Activated CD4-positive, alpha-beta T cell treated with anti-CD3 and anti-CD28 coated beads, Interleukin-2, amount 50 U/mL, for 1 hour (primary cell): ENCODE measurements around the gene CCDC170.
"Not testable (repeated sequence)": the region's sequence is repeated elsewhere in the genome, so short reads cannot be mapped to it uniquely, and the experiment has no call there.

ENCODE experiments used
- DNase-seq: peaks from one replicate; pipeline ENCODE4 v3.0.0-alpha.2; 2020

Gene CCDC170, protein sequence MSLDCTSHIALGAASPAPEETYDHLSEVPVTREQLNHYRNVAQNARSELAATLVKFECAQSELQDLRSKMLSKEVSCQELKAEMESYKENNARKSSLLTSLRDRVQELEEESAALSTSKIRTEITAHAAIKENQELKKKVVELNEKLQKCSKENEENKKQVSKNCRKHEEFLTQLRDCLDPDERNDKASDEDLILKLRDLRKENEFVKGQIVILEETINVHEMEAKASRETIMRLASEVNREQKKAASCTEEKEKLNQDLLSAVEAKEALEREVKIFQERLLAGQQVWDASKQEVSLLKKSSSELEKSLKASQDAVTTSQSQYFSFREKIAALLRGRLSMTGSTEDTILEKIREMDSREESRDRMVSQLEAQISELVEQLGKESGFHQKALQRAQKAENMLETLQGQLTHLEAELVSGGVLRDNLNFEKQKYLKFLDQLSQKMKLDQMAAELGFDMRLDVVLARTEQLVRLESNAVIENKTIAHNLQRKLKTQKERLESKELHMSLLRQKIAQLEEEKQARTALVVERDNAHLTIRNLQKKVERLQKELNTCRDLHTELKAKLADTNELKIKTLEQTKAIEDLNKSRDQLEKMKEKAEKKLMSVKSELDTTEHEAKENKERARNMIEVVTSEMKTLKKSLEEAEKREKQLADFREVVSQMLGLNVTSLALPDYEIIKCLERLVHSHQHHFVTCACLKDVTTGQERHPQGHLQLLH

DNA sequence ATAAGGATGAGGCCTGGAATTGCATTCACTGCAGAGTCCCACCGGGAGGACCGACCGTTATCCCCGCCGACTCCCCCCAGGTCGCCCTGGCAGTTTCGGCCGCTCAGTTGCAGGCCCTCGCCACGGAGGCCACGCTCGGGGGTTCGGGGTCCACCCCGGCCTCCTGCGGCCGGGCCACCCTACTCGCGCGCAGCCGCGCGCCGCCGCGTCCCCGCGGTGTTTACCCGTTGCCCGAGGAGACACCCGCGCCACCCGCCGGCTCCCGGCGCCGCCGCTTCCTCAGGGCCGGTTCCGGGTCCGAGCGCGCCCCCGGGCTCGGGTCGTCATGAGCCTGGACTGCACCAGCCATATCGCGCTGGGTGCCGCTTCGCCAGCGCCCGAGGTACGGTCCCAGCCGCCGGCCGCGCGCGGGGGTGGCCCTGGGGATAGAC, at the start of gene CCDC170:
TSS of gene CCDC170 (plus strand) at position 214 of the 431 bp plus-strand sequence. CDS start at position 326, 112 bp downstream.
- no peak for DNase-seq

DNA sequence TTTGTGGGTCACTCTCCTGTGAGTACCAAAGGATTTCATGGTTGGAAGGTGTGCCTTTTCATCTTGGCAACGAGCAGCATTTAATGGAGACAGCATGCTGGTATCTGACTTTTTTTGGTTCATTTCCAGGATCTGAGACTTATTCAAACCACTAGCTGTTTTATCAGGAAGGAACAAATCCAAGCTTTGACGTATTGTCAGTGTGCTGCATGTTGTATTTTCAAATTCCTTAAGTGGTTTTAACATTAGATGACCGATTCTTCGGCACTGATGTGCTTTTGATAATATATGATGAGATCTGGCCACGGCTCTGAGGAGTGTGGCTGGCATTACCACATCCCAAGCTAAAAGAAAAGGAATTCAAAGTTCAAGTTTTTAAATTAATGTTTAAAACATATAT, 48.3 kb upstream of the CCDC170 start:
- no peak for DNase-seq

DNA sequence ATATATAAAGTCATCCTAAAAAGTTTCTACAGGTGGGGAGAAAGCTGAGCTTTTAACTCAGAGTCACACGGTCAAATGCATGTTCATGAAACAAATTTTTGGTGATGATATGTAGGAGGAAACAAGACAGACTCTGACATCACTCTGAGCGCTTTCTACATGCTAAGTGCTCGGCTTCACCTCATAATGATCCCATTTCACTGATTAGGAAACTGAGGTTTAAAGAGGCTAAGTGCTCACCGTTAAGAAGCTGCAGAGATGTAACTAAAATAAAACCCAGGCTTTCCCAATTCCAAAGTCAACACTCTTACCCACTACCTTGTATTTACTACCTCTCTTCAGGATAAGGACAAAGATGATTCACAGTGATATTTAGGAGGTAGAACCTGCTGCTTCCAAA, 46.6 kb upstream of the CCDC170 start:
- no peak for DNase-seq

DNA sequence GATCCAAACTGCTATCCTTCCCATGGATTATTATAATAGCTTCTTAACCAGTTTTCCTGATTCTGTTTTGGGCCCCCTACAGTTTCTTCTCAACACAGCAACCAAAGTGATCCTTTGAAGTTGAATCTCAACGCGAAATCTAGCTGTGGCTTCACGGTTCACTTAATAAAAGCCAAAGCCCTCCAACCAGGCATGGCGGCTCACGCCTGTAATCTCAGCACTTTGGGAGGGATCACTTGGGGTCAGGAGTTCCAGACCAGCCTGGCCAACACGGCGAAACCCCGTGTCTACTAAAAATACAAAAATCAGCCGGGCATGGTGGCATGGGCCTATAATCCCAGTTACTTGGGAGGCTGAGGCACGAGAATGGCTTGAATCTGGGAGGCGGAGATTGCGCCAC, 45.2 kb upstream of the CCDC170 start:
- DNase-seq: no peak

DNA sequence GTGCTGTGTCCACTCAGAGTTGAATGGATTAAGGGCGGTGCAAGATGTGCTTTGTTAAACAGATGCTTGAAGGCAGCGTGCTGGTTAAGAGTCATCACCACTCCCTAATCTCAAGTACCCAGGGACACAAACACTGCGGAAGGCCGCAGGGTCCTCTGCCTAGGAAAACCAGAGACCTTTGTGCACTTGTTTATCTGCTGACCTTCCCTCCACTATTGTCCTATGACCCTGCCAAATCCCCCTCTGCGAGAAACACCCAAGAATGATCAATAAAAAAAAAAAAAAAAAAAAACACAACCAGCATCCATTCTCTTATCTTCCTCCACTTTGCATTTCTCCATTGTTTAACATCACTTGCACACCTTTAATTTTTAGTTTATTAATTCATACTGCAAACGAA, 42.9 kb upstream of the CCDC170 start:
- not testable (repeated sequence) for DNase-seq

DNA sequence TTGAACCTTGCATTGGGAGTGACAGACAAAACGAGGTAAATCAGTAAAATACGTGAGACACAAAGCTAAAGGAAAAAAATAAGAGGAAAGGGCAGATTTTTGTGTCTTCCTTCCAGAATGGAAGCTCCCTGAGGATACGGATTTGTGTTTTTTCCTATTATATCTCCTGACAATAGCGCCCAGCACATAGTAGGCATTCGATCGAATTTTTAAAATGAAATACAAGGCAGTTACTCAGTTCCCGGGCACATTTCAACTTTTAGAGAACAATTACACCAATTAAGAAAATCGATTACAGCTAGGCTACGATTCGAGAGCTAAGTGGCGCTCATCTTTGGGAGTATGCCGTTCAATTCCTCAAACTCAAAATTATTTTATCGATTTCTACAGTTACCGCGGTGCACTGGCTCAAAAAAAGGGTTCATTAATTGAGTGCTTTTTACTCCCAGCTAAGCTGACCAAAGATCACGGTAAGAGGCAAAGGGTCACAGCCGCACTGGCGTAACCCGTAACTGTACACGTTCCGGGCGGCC, 42.3 kb upstream of the CCDC170 start:
- no peak for DNase-seq

DNA sequence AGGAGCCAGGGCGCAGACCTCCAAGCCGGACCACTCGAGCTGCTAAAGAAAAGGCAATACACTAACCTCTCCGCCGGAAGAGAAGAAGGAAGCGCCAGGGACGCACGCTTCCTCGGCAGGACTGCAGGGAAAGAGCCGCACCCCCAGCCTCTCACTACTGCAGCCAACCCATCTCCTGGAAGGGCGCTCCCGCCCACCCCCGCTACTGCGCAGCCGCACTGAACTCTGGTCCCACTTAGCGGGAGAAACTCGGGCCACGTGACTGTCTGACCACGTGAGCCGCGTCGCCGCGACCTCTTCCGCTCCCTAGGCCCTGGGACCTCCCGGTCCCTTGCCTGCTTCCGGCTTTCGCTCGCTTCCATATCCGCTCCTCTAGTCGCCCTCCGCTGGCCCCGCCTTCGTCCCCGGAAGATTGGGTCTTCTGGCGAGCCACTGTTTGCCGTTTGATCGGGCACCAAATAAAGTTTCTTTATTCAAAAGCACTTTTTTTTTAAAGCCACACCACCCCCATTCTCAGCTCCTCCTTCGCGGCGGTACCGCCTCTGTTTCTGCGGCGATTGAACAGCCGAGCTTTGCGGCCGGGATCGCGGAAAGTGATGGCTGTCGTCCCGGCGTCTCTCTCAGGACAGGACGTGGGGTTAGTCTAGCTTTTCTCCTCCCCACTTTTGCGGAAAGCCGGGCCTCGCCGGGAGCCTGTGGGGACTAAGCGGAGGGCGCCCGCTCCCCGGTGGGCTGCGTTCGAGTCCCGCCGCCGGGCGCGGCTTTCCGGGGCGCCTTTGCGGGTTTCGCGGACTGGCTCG, 41.7 kb upstream of the CCDC170 start, which contains the start of gene RMND1:
TSS of gene RMND1 (minus strand) at position 177 of the 800 bp plus-strand sequence. CDS start 6,315 bp downstream, outside the sequence.
- DNase-seq: peak; percentile 99

DNA sequence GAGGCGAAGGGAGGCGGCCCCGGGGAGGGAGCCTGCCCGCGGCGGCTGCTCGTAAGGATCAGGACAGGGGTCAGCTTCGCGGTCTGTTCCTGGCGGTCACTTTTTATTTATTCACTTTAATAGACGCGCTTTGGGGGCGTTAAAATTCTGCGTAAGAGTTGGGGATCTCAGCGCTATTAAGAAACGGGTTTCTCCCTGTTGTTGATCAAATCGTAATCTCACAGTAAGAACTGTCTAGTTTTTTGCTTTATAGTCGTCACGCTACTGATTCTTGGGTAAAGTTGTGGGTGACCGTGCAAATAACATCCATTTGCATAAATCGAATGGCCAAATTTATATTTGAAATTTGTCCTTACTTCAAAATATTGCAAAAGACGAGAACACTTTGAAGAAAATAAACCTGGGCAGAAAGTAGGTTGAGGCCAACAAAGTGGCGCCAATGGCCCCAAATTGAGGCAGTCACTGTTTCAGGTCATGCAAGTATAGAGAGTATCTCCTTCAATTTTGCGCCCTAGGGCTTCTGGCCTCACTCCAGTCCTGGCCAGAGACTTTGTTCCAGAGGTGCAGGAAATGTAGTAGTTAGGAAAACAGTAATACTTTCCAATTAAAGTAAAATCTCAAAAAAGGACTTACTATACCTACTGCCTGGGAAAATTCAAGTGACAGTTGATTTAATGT, 40.9 kb upstream of the CCDC170 start:
- DNase-seq: no peak

DNA sequence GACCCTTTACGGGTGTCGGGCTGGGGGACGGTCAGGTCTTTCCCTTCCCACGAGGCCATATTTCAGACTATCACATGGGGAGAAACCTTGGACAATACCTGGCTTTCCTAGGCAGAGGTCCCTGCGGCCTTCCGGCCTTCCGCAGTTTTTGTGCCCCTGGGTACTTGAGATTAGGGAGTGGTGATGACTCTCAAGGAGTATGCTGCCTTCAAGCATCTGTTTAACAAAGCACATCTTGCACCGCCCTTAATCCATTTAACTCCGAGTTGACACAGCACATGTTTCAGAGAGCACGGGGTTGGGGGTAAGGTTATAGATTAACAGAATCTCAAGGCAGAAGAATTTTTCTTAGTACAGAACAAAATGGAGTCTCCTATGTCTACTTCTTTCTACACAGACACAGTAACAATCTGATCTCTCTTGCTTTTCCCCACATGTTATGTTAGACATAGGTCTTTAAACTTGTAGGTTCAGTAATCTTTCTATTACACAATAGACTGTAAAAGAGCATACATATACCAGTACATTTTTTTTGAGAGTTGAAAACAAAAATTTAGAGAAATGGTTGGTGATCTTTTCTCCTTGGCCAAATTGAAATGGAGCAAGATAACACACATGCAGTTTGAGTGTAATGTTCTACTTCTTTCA, 37.9 kb upstream of the CCDC170 start:
- DNase-seq: not testable (repeated sequence)

DNA sequence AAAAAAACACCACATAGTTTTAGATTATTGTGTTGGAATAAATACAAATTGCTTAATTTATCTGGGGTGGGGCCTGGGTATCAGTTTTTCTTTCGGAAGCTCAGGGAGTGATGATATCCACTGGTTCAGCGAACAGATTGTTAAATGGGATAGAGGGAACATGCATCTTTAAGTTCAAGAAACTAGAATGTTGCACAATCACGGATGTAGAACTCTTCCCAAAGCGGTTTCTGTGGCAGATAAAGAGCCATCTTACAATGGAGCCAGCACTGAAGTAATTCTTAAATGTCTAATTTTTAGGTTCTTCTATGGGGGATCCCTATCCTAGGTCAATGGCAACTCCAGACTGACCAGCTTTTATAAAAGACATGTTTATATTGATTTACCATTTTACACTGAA, 32.1 kb upstream of the CCDC170 start:
- DNase-seq: no peak

DNA sequence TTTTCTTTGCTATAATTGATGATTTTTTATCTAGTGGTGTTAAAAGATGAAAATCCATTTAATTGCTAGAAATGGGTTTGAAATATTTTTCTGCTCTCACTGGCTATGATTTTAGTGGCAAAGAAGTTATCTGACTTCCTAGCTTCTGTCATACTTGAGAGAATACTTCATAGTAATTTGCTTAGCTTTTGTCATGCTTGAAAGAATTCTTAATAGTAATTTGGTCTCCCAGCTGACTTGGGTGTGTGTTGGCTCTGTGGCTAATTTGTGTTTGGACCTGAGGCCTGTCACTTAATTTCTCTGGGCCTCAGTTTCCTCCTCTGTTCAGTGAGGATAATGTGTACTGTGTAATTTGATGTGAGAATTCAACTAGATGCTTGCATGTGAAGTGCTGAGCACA, 29.1 kb upstream of the CCDC170 start:
- no peak for DNase-seq

DNA sequence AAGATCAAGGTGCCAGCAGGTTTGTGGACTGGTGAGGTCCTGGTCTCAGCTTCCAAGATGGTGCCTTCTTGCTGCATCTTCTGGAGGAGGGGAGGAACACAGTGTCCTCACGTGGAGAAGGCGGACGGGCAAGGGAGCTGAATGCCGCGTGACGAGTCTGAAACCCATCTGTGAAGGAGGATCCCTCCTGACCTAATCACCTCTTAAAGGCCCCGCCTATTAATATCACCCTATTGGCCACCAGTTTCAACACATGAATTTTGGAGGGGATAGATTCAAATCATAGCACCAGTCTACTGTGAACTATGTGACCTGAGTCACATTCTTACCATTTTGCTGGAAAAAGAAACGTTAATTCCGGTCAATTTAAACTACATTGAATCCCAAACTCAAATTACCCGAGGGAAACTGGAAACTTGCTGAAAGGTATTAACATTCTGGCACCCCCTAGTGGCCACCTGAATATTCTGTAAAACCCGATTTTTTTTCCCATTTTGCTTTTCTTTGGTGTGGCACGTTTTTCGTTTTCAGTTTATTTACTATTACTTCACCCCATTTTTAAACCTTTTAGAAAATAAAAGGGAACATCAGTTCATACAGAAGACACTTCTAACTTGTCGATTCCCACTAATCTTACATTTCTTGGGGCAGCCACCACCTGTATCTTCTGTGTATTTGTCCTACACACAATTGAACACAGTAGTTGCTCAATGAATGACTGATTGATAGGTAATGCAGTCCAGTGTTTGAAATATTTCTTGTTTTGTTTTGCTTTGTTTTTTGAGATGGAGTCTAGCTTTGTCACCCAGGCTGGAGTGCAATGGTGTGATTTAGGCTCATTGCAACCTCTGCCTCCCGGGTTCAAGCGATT, 17.9 kb upstream of the CCDC170 start:
- DNase-seq: peak; percentile 42

DNA sequence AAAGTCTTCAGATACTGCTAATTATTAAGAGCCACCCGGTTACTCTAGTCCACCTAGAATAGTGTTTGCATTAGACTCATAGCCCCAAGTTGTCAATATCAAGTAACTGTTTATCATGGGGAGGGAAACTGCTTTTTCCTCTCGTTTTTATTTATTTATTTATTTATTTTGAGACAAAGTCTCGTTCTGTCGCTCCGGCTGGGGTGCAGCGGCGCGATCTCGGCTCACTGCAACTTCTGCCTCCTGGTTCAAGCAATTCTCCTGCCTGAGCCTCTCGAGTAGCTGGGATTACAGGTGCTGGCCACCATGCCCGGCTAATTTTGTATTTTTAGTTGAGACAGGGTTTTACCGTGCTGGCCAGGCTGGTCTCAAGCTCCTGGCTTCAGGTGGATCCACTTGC, 16.1 kb upstream of the CCDC170 start:
- DNase-seq: no peak

DNA sequence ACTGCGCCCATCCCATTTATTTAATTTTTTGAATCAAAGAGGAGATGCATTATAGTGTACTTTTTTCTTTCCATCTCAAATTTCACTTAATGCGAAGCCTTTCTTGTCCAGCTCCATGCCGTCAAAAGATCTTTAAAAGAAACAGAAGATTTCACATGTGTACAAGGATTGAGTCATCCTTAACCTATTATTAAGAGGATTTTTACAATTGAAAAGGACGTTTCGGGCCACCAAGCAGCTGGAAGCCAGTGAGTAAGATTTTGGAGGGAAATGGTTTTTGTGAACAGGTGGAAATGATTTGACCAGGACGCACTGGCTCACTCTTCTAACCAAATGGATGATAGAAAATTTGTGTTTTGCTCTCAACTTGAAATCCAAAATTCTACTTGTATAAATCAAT, 15.1 kb upstream of the CCDC170 start:
- no peak for DNase-seq

DNA sequence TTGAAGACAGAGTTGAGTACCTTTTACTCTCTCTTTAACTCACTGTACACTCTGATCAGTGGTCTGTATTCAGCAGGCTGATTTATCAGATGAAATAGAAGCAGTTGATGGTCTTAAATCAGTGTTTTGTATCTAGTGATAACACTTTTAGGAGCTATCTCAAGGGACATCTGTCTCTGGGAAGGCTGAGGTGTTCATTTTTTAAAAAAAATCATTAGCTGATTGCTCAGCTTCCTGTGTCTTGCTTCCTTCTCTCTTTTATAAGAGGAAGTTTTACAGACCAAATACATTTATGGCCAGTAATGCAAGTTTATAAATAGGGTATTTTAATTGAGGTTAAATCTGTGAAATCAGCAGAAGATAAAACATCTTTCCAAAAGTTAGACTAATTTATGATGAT, 12.0 kb upstream of the CCDC170 start:
- no peak for DNase-seq

DNA sequence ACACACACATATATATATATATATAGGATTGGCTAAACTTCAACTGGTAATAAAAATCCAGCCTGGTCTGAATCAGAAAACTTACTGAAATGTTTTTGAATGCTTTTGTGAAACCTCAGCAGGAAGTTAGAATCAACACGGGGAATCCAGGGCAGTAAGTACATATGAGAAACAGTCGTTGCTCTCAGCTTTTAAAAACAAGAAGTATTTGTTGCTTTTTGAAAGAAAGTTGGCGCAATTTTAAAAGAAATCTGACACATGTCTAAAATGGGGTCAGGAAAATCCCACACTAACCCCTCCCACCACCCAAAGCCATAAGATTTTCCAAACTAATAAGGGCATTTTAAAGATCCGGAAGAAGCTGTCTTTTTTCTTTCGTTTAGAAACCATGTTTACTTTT, 11.5 kb upstream of the CCDC170 start:
- no peak for DNase-seq

DNA sequence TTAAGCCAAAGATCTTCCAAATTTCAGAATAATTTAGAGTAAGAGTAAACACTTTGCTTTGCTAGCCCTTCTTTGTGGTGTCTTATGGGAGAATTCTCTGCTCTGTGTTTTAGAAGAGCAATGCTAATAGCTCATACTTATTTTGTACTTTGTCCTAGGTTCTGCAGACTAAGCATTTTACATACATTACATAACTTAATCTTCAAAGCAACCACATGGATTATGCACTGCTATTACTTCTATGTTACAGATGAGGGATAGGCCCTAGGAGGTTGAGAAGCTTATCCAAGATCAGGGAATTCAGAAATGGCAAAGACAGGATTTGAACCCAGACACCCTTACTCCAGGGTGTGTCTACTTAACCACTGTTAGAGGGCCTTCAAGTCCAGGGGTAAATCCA, 9.8 kb upstream of the CCDC170 start:
- no peak for DNase-seq

DNA sequence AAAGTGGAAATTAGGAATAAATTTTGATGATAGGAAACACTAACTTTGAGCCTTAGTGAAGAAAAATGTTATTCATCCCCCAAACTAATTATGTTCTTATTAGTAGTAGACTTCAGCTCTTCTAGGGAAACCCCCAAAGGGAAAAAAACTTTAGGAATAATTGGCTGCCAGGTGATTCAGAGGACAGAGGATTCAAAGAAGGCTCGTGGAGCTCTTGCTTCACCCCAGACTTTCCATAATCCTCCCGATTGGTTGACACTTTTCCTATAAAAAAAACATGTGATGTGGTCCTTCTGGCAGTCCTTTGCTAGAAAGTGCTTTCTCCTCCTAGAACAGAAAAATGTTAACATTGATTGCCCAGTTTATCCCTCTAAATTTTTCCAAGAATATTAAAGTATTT, 5.6 kb upstream of the CCDC170 start:
- no peak for DNase-seq

DNA sequence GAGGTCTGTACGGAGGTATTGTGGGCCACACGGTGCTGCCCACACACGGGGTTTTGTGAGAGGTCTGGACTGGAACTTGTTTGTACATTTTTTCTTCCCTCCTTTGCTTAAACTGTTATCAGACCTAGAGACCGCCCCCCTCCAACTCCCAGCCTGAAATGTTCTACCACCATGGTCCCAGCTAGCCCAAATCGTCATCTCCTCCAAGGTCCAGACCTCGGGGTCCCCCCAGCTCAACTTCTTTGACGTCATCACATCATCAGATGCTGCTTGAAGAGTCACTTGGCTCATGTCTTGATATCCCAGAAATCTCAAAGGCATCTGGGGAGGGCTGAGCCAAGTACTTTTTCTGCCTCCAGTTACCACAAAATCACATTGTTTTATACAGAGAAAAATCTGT, 2.8 kb upstream of the CCDC170 start:
- no peak for DNase-seq

DNA sequence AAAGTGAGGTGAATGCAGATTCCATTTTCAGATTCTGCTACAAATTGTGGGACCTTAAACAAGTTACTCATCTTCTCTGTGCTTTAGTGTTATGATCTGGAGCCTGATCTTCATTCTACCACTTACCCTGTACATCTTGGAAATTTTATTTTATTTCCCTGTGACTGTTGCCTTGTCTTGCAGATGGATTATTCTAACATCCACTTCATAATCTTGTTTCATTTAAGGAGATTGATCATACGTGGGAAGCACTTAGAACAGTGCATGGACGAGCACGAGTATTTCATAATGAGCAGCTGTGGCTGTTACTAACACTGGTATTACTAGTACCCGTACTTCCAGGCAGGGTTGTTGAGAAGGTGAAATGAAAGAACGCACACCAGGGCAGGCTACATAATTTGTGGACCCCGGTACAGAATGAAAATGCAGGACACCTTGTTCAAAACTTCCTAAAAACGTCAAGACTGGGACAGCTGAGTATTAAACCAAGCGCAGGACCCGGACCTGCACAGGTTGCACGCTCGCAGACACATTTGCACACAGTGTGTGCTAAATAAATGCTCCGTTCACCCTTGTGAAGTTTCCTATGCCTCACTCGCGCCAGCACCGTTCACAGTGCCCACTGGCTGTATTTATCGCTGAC, 535 bp upstream of the CCDC170 start:
- DNase-seq: no peak
